HepG2 (cell line): Measurements from ENCODE around the gene MREG. TPM values are rescaled to one million over a fixed set of nuclear protein-coding genes. Genes with fewer than 3 reads are reported as not detected.

Source experiments
- ARHGAP35 ChIP-seq: sonication (generic); formaldehyde crosslinking; IDR thresholded peaks from 2 replicates; pipeline ENCODE4 v1.9.0; 2022; ENCODE audit warnings: mild to moderate bottlenecking, inconsistent platforms, moderate library complexity, missing genetic modification reagents, borderline replicate concordance
- ASH2L ChIP-seq: fragments of 300-600, 200-600 bp; sonication (generic); IDR thresholded peaks from 2 replicates; pipeline ENCODE4 v1.7.0; 2017; ENCODE audit warnings: low read depth, mild to moderate bottlenecking, moderate library complexity, mixed read lengths, low read length; ENCODE audit not compliant: insufficient read length
- CCAR2 ChIP-seq: fragments of 200-400 bp; formaldehyde crosslinking; optimal IDR thresholded peaks from 2 replicates; pipeline ENCODE3; 2018; ENCODE audit warnings: low read depth, mild to moderate bottlenecking, low read length, moderate library complexity
- CENPBD1 ChIP-seq: sonication (generic); formaldehyde crosslinking; IDR thresholded peaks from 2 replicates; pipeline ENCODE4 v1.8.0; 2022; ENCODE audit warnings: missing genetic modification reagents, low read depth, mild to moderate bottlenecking, borderline replicate concordance
- CHCHD3 ChIP-seq: sonication (generic); formaldehyde crosslinking; IDR thresholded peaks from 2 replicates; pipeline ENCODE4 v1.8.0; 2022; ENCODE audit warnings: mild to moderate bottlenecking, missing genetic modification reagents, moderate library complexity
- FOXA3 ChIP-seq: IDR thresholded peaks from 2 replicates; pipeline ENCODE4 v1.6.1; 2016; ENCODE audit warnings: missing genetic modification reagents, missing compliant biosample characterization
- HNRNPH1 ChIP-seq: fragments of 200-400 bp; formaldehyde crosslinking; optimal IDR thresholded peaks from 2 replicates; pipeline ENCODE3; 2017; ENCODE audit warnings: mild to moderate bottlenecking, low read depth, low read length
- HOXD1 ChIP-seq: sonication (generic); formaldehyde crosslinking; IDR thresholded peaks from 2 replicates; pipeline ENCODE4 v1.5.0; 2020; ENCODE audit warnings: missing genetic modification reagents
- KAT7 ChIP-seq: IDR thresholded peaks from 2 replicates; pipeline ENCODE4 v1.6.1; 2018; ENCODE audit warnings: borderline replicate concordance, missing compliant biosample characterization
- KDM4B ChIP-seq: sonication (generic); formaldehyde crosslinking; IDR thresholded peaks from 2 replicates; pipeline ENCODE4 v1.4.0; 2020; ENCODE audit warnings: missing genetic modification reagents
- KDM5B ChIP-seq: sonication (generic); formaldehyde crosslinking; IDR thresholded peaks from 2 replicates; pipeline ENCODE4 v1.4.0; 2020; ENCODE audit warnings: missing genetic modification reagents, mild to moderate bottlenecking, borderline replicate concordance
- RBAK ChIP-seq: sonication (generic); formaldehyde crosslinking; IDR thresholded peaks from 2 replicates; pipeline ENCODE4 v1.5.1; 2020; ENCODE audit warnings: mild to moderate bottlenecking, missing genetic modification reagents
- SP2 ChIP-seq: sonication (generic); formaldehyde crosslinking; IDR thresholded peaks from 2 replicates; pipeline ENCODE4 v1.5.1; 2020; ENCODE audit warnings: mild to moderate bottlenecking, missing genetic modification reagents
- SRY ChIP-seq: sonication (generic); formaldehyde crosslinking; IDR thresholded peaks from 2 replicates; pipeline ENCODE4 v1.8.0; 2022; ENCODE audit warnings: mild to moderate bottlenecking, missing genetic modification reagents
- TEAD3 ChIP-seq: optimal IDR thresholded peaks from 2 replicates; pipeline ENCODE3; 2016; ENCODE audit warnings: borderline replicate concordance
- TRIM22 ChIP-seq: fragments of 450-650 bp; IDR thresholded peaks from 2 replicates; pipeline ENCODE4 v1.6.1; 2017
- ZBED4 ChIP-seq: sonication (generic); formaldehyde crosslinking; IDR thresholded peaks from 2 replicates; pipeline ENCODE4 v1.4.0; 2020; ENCODE audit warnings: missing genetic modification reagents, borderline replicate concordance
- ZBTB44 ChIP-seq: sonication (generic); formaldehyde crosslinking; IDR thresholded peaks from 2 replicates; pipeline ENCODE4 v1.4.0; 2020; ENCODE audit warnings: missing genetic modification reagents
- ZFP36L1 ChIP-seq: sonication (generic); formaldehyde crosslinking; IDR thresholded peaks from 2 replicates; pipeline ENCODE4 v1.8.0; 2022; ENCODE audit warnings: mild to moderate bottlenecking, missing genetic modification reagents, moderate library complexity
- ZNF24 ChIP-seq: fragments of 450-650 bp; IDR thresholded peaks from 2 replicates; pipeline ENCODE4 v1.6.1; 2017; ENCODE audit warnings: antibody characterized with exemption, mild to moderate bottlenecking
- ZNF326 ChIP-seq: sonication (generic); formaldehyde crosslinking; IDR thresholded peaks from 2 replicates; pipeline ENCODE4 v1.4.0; 2020; ENCODE audit warnings: missing genetic modification reagents, borderline replicate concordance
- ZNF383 ChIP-seq: sonication (generic); formaldehyde crosslinking; IDR thresholded peaks from 2 replicates; pipeline ENCODE4 v1.4.0; 2020; ENCODE audit warnings: missing genetic modification reagents, mild to moderate bottlenecking, borderline replicate concordance
- ZNF772 ChIP-seq: sonication (generic); formaldehyde crosslinking; IDR thresholded peaks from 2 replicates; pipeline ENCODE4 v1.5.0; 2020; ENCODE audit warnings: mild to moderate bottlenecking, missing genetic modification reagents
- ZNF878 ChIP-seq: sonication (generic); formaldehyde crosslinking; IDR thresholded peaks from 2 replicates; pipeline ENCODE4 v1.8.1; 2023; ENCODE audit warnings: mild to moderate bottlenecking, missing genetic modification reagents, moderate library complexity
- ZSCAN31 ChIP-seq: sonication (generic); formaldehyde crosslinking; IDR thresholded peaks from 2 replicates; pipeline ENCODE4 v1.5.0; 2020; ENCODE audit warnings: low read depth, mild to moderate bottlenecking, missing genetic modification reagents
- polyA plus RNA-seq, 8 experiments: library from polyadenylated mRNA; depleted of rRNA in 3 of 8; stranded (reverse) in 7 of 8; unstranded in 1 of 8; fragments of >200 nt; fragmentation: Illumina TruSeq in 4 of 8; extraction: Trizol in 4 of 8; gene quantifications; 2 replicates each; pipeline versions ENCODE4 v1.2.1 to v1.2.3, GENCODE V29; 2011 to 2016; ENCODE audit warnings: low read depth in 4 of 8, missing spikeins in 1 of 8, mixed read lengths in 1 of 8; ENCODE audit not compliant: insufficient read depth in 1 of 8
- total RNA-seq, 5 experiments: library from RNA; depleted of rRNA; stranded (reverse); fragments of >200 nt; fragmentation: Illumina TruSeq; extraction: Trizol; gene quantifications; 2 replicates each; pipeline ENCODE4 v1.2.3, GENCODE V29; 2016; ENCODE audit warnings: low read depth in 1 of 5

The MREG gene
- total and polyA plus RNA-seq, 2 of the 13 experiments (the other 11 are each of a cell fraction or from before 2014, with no cell fraction given): 7.5 to 23.3 TPM

- TF ChIP-seq RBAK (CRISPR knock-in tag) (no peak), ZNF878 (no peak), KDM4B (CRISPR knock-in tag) (0 out of 2 replicates have a peak, but pooled peaks have one; percentile 20), ARHGAP35 (CRISPR knock-in tag) (no peak), ZFP36L1 (CRISPR knock-in tag) (0 out of 2 replicates have a peak, but pooled peaks have one; percentile 28), ZNF24 (no peak), ZNF772 (CRISPR knock-in tag) (no peak), ZNF383 (no peak), CCAR2 (no peak), ZNF326 (no peak), SP2 (CRISPR knock-in tag) (no peak), HOXD1 (CRISPR knock-in tag) (0 out of 2 replicates have a peak, but pooled peaks have one; percentile 54), CHCHD3 (no peak), ZBTB44 (no peak), ASH2L (peak; percentile 52), KAT7 (CRISPR knock-in tag) (no peak), ZBED4 (CRISPR knock-in tag) (peak; percentile 59; the same call in 1 of the 2 replicates), KDM5B (CRISPR knock-in tag) (no peak), CENPBD1 (no peak), FOXA3 (peak; percentile 91), HNRNPH1 (no peak), SRY (CRISPR knock-in tag) (no peak), ZSCAN31 (CRISPR knock-in tag) (no peak), TRIM22 (no peak), TEAD3 (CRISPR knock-in tag) (peak; percentile 66)
Observed at GRCh38 chr2:215982465-215982875, 30.9 kb downstream of the MREG start (continued).
